Measurements from ENCODE around the gene ANK2. TPM values are rescaled to one million over a fixed set of nuclear protein-coding genes. Genes with fewer than 3 reads are reported as not detected.

The ANK2 gene
- total and polyA plus RNA-seq, 10 donors: 5.3 to 158 (median 72.9) TPM

DNA sequence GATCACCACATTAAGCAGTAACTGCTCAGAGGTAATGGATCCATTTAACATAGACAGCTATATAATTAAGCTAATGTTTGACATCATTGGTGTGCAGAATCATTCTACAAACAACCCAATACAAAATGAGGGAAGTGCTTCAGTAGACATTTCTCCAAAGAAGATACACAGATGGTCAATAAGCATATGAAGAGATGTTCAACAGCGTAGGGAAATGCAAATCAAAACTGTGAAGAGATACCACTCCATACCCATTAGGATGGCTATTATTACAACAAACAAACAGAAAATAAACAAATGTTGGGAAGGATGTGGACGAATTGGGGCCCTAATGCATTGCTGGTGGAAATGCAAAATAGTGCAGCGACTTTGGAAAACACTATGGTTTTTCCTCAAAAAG, 294.6 kb downstream of the ANK2 start:
- Histone ChIP-seq H3K4me3 (no peak overlapping the region), H3K36me3 (no peaks in the 10 kb centered on the region), H3K9me3 (no peaks in the 10 kb centered on the region), H3K4me1 (no peaks in the 10 kb centered on the region), H3K27ac (no peak overlapping the region), H3K27me3 (replicated peaks in 1 of 7) (no peaks in the 10 kb centered on the region)
- no peak for DNase-seq
- 74 to 85% (median 83%) methylated on average over 3 of the region's 3 CpGs for WGBS, 5 donors
- intact Hi-C loops (cut with DNase I; ENCODE audit: low total_unique reads): no loop called here
- TF ChIP-seq POLR2AphosphoS5 (IDR thresholded peaks at IDR 0.05) (no peak), POLR2A (IDR thresholded peaks at IDR 0.05) (no peak)
- TF ChIP-seq, protein P1, sequence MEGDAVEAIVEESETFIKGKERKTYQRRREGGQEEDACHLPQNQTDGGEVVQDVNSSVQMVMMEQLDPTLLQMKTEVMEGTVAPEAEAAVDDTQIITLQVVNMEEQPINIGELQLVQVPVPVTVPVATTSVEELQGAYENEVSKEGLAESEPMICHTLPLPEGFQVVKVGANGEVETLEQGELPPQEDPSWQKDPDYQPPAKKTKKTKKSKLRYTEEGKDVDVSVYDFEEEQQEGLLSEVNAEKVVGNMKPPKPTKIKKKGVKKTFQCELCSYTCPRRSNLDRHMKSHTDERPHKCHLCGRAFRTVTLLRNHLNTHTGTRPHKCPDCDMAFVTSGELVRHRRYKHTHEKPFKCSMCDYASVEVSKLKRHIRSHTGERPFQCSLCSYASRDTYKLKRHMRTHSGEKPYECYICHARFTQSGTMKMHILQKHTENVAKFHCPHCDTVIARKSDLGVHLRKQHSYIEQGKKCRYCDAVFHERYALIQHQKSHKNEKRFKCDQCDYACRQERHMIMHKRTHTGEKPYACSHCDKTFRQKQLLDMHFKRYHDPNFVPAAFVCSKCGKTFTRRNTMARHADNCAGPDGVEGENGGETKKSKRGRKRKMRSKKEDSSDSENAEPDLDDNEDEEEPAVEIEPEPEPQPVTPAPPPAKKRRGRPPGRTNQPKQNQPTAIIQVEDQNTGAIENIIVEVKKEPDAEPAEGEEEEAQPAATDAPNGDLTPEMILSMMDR (IDR thresholded peaks at IDR 0.05 in 8 of 11, conservative IDR thresholded peaks at IDR 0.05 in 3 of 11): no peak

DNA sequence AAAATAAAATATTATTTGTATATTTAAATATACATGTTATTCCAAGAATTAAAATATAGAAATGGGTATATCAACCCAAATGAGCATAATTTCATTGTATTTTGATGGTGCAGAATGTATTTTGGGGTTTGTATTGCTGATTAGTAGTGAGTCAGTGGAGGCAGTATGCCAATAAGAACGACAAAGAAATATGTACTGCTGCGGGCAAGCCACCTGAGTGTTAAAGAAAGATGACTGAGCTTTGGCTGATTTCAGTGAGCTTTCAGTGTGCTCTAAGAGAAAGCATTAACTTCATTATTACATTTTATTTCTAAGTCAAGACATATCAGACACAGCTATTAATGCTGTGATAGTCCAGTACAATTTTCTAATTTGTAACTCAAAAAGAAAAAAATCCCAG, 297.8 kb downstream of the ANK2 start:
- intact Hi-C loops (cut with DNase I; ENCODE audit: low total_unique reads): no loop called here
- Histone ChIP-seq H3K4me3 (no peak overlapping the region), H3K9me3 (no peaks in the 10 kb centered on the region), H3K27me3 (replicated peaks in 1 of 7) (peaks cover 0 to 6% (median 0%) of the 10 kb centered on the region in 7 donors), H3K4me1 (no peaks in the 10 kb centered on the region), H3K27ac (no peak overlapping the region), H3K36me3 (no peaks in the 10 kb centered on the region)
- no peak for TF ChIP-seq POLR2A (IDR thresholded peaks at IDR 0.05)
- no peak for TF ChIP-seq POLR2AphosphoS5 (IDR thresholded peaks at IDR 0.05)
- TF ChIP-seq, protein P1 (IDR thresholded peaks at IDR 0.05 in 8 of 11, conservative IDR thresholded peaks at IDR 0.05 in 3 of 11): no peak
- no peak for DNase-seq
- 85 to 94% (median 91%) methylated on average over 2 of the region's 2 CpGs for WGBS, 5 donors

DNA sequence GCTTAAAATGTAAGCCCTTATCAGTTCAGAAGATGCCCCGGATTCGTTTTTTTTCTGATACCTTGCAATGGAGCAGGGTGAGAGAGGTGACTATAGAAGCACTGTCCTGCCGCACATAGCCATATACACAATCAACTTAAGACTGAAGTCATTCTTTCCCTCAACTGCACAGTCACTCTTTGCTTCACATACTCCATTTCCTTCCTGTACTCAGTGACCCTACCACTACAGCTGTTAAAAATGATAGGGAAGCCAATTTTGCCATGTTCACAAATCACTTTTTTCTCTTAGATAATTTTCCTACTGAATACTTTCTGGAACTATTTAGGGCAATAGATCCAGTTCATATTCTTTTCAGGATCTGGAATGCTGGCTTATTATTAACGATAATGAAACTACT, 300.0 kb downstream of the ANK2 start:
- WGBS, 5 donors: 40 to 51% (median 43%) methylated on average over 4 of the region's 4 CpGs
- H3K4me3 ChIP-seq: no peak overlapping the region
- H3K4me1 ChIP-seq: no peaks in the 10 kb centered on the region
- peaks cover 0 to 6% (median 0%) of the 10 kb centered on the region in 7 donors for H3K27me3 ChIP-seq (replicated peaks in 1 of 7)
- no peak for DNase-seq
- no peaks in the 10 kb centered on the region for H3K9me3 ChIP-seq
- TF ChIP-seq, protein P1 (IDR thresholded peaks at IDR 0.05 in 8 of 11, conservative IDR thresholded peaks at IDR 0.05 in 3 of 11): no peak
- no peak for TF ChIP-seq POLR2A (IDR thresholded peaks at IDR 0.05)
- TF ChIP-seq POLR2AphosphoS5 (IDR thresholded peaks at IDR 0.05): no peak
- H3K27ac ChIP-seq: no peak overlapping the region
- intact Hi-C loops (cut with DNase I; ENCODE audit: low total_unique reads): no loop called here
- H3K36me3 ChIP-seq: no peaks in the 10 kb centered on the region

DNA sequence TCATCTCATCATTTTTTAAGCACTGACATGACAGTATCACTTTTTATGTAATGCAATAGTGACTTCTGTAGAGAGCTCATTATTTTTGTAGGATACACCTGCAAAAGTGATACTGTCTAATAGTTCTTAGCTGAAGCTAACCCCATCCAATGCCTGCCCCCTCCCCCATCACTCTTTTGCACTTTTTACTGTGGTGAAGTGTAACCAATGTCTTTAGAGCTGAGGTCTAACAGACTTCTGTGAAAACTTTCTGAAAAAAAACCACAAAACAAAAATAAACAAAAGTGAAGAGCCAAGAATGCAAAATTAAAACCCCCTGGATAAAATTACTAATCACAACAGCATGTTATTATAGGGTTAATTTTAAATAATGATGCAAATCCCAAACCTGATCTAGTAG, 301.1 kb downstream of the ANK2 start:
- no peak overlapping the region for H3K4me3 ChIP-seq
- TF ChIP-seq, protein P1 (IDR thresholded peaks at IDR 0.05 in 8 of 11, conservative IDR thresholded peaks at IDR 0.05 in 3 of 11): no peak
- no peak for TF ChIP-seq POLR2A (IDR thresholded peaks at IDR 0.05)
- TF ChIP-seq POLR2AphosphoS5 (IDR thresholded peaks at IDR 0.05): no peak
- peaks cover 0 to 7% (median 2%) of the 10 kb centered on the region in 6 donors for H3K4me1 ChIP-seq
- peaks cover 0 to 6% (median 0%) of the 10 kb centered on the region in 7 donors for H3K27me3 ChIP-seq (replicated peaks in 1 of 7)
- no peak overlapping the region for H3K27ac ChIP-seq
- DNase-seq: no peak
- H3K36me3 ChIP-seq: no peaks in the 10 kb centered on the region
- no peaks in the 10 kb centered on the region for H3K9me3 ChIP-seq
- intact Hi-C loops (cut with DNase I; ENCODE audit: low total_unique reads): no loop called here
